Left ventricle myocardium superior (tissue), 1 donor: ENCODE results near the gene PACS2. TPM values are rescaled to one million over a fixed set of nuclear protein-coding genes. Genes with fewer than 3 reads are reported as not detected.

Experiments
- ATAC-seq: fragments of 200-7000 bp; cut with Tn5 transposase; one replicate; pipeline ENCODE4 v1.9.1; 2020; ENCODE audit warnings: mild to moderate bottlenecking, moderate library complexity
- DNase-seq: peaks from one replicate; pipeline ENCODE4 v3.0.0-alpha.2; 2020
- intact Hi-C: fragments of 100-400 bp; cut with micrococcal nuclease; formaldehyde crosslinking; loops from one replicate; pipeline ENCODE4 v1.11.0; 2022
- total RNA-seq: library from RNA; stranded (reverse); fragmentation: NEBNext Ultra II Directional; extraction: Animal tissue kit (Norgen Biotek cat#: 25700); gene quantifications from one replicate; pipeline ENCODE4 v1.2.1, GENCODE V29; 2021
- donor health status: DM: no; HTN: yes; CAD: no; lungs with severe emphysema.

The PACS2 gene
- total RNA-seq, 1 donor from 2014 or later = 76.2 TPM

- ATAC-seq = peak; percentile 13
- intact Hi-C loops = no loop called here
- DNase-seq = peak; percentile 38
Measured at GRCh38 chr14:105439710-105440553, 125.4 kb downstream of the PACS2 start.

GRCh38 chr14:105440554-105440900, 126.0 kb downstream of the PACS2 start:
- no peak for DNase-seq
- ATAC-seq = no peak
- intact Hi-C loops = no loop called here

DNA sequence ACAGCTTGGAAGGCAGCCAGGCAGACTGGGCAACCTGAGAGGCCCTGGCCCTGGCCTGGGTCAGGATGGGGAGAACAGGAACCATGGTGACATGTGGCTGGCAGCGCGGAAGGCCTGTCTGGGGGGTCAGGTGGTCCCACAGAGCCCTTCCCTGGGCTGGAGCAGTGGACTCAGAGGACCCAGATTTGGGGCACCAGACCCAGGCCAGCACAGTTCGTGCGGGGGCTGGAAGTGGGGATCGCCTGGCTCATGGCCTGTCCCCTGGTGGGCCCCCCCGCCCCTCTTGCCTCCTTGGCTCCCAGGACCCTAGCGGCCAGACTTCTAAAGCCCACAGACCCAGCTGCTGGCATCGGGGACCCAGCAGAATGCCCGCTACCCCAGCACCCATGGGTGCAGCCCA, 126.4 kb downstream of the PACS2 start:
- ATAC-seq = no peak
- no peak for DNase-seq
- intact Hi-C loops = no loop called here

GRCh38 chr14:105442125-105442524, 127.6 kb downstream of the PACS2 start:
- no peak for DNase-seq
- intact Hi-C loops = no loop called here
- no peak for ATAC-seq

- DNase-seq (no peak), ATAC-seq (no peak)
- intact Hi-C loops = no loop called here
Measured at GRCh38 chr14:105442834-105443233, 128.3 kb downstream of the PACS2 start.

DNA sequence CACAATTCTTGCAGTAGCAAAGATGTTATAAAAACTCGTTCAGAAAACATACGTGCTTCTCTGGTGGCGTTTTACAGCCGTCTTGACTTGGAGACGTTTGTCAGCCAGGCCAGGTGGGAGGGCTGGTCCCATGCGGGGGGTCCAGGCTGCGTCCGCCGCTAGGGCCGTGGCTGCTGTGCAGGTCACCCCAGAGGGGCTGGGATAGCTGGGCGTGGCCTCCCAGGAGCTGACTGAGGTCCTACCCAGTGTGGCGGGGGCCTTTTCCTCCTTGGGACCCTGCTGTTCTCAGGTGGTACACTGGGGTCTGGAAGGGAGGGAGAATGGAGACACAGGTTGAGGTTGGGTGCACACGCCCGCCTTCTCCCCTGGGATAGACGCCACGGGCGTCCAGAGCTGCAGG, 130.3 kb downstream of the PACS2 start:
- DNase-seq (peak; percentile 28), ATAC-seq (no peak)
- intact Hi-C loops = no loop called here

DNA sequence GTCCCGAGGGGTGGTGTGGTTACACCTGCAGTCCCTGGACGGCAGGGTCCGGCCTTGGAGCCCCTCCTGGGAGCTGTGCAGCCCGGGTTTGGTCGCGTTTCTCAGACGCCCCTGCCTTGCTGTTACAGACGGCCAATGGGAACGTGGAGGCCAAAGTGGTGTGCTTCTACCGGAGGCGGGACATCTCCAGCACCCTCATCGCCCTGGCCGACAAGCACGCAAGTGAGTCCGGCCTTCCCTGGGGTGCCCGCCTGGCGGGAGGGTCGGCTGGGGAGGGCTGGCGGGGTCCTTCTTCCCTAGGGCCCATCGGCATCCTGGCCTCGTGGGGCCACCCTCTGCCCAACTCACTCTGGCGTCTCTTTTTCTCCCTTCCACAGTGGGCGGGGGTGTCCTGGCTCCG, 130.7 kb downstream of the PACS2 start:
- ATAC-seq = no peak
- intact Hi-C loops = no loop called here

DNA sequence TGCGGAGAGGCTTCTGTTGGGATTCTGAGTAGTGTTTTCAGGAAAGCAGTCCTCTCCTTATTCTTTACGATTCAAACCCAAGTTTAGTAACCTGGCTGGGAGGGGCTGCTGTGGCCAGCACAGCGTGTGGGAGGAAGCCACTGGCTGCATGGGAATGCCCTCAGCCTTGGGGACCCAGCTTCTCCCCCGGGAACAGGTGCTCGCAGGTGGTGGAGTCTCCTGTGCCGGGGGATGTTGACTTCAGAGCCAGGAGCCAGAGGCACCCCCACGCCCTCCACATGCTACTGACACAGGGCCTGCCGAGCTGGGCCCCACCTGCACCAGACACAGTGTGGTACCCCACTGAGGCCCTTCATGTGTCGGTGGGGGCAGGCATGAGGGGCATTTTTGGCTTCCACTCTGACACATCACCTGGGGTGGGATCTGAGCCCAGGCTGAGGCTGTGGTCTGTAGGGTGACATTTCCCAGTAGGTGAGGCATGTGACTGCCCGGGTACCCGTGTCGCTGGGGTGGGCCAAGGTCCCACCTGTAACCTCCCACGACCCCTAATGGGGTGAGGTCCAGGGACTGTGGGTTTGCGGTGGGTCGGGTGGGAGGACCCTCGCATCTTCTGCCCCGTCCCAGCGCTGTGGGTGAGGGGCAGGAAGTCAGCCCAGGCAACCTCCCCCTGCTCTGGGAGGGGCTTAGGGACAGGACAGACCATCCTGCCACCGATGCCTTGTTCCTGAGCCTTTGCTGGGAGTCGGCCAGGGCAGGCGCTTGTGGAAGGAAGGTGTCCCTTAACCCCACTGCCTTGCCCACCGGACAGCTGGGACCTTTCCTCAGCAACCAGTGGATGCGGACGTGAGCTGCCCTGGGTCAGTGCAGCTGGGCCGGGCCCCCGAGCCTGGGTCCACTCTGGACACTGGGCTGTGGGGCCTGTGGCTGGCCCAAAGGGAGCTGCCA, 131.6 kb downstream of the PACS2 start:
- intact Hi-C loops = no loop called here
- no peak for ATAC-seq

More for the DNA sequence above, 130.7 kb downstream of the PACS2 start:
- DNase-seq = peak; percentile 29

GRCh38 chr14:105446971-105447370, 132.4 kb downstream of the PACS2 start:
- DNase-seq = no peak
- intact Hi-C loops = no loop called here
- ATAC-seq = no peak

More for the DNA sequence above, 131.6 kb downstream of the PACS2 start:
- peak; percentile 28 for DNase-seq

Other genes with a start within 250 kb of the PACS2 start
- gene GPR132, start 249.3 kb upstream of the PACS2 start, total RNA-seq = 1.3 TPM
- 33.6 TPM for gene JAG2, start 146.0 kb upstream of the PACS2 start, total RNA-seq
- gene NUDT14, start 133.4 kb upstream of the PACS2 start, total RNA-seq = 34.7 TPM
- gene BTBD6, start 66.2 kb upstream of the PACS2 start, total RNA-seq = 51.6 TPM
- 20.3 TPM for gene BRF1, start 13.7 kb upstream of the PACS2 start, total RNA-seq
- 1.6 TPM for gene TEX22, start 83.8 kb downstream of the PACS2 start, total RNA-seq
- 201 TPM for gene MTA1, start 105.1 kb downstream of the PACS2 start, total RNA-seq
- 1,036 TPM for gene CRIP2, start 160.1 kb downstream of the PACS2 start, total RNA-seq
- gene CRIP1, start 172.1 kb downstream of the PACS2 start, total RNA-seq = 59.4 TPM
- gene TEDC1, start 176.5 kb downstream of the PACS2 start, total RNA-seq = 5.1 TPM
- gene TMEM121, start 211.8 kb downstream of the PACS2 start, total RNA-seq = 4.0 TPM